Small intestine (tissue), 7 donors: ENCODE results near the gene DLG2. TPM values are rescaled to one million over a fixed set of nuclear protein-coding genes. Genes with fewer than 3 reads are reported as not detected.
A peak's percentile ranks its signal among the peaks of the same experiment; 100 is the strongest.

Experiments used
- DNase-seq, 2 donors: peaks; one replicate each; pipeline versions ENCODE4 v3.0.0 to v3.0.0-alpha.2; 2013
- FAIRE-seq: peaks from 2 replicates; lab custom pipeline; 2012; peaks lifted over from hg19 to GRCh38; lab: Jason Lieb, UNC
- H3K27ac ChIP-seq, 3 donors: one replicate each; pipeline ENCODE4 v1.5.1; 2013; ENCODE audit warnings: low read length in 2 of 3, mild to moderate bottlenecking in 2 of 3, control low read depth in 1 of 3, inconsistent platforms in 1 of 3, low read depth in 1 of 3, moderate library complexity in 1 of 3
- H3K27me3 ChIP-seq, 3 donors: one replicate each; pipeline ENCODE4 v1.6.1; 2013; ENCODE audit warnings: low read length in 3 of 3, inconsistent platforms in 1 of 3; ENCODE audit not compliant: control insufficient read depth in 3 of 3, insufficient read depth in 3 of 3
- H3K36me3 ChIP-seq, 3 donors: one replicate each; pipeline ENCODE4 v1.6.1; 2013; ENCODE audit warnings: low read length in 3 of 3, inconsistent platforms in 1 of 3, low read depth in 1 of 3, mild to moderate bottlenecking in 1 of 3, moderate library complexity in 1 of 3; ENCODE audit not compliant: control insufficient read depth in 3 of 3, insufficient read depth in 2 of 3
- H3K4me1 ChIP-seq, 3 donors: one replicate each; pipeline ENCODE4 v1.6.1; 2013; ENCODE audit warnings: low read length in 2 of 3, inconsistent platforms in 1 of 3, low read depth in 1 of 3, mild to moderate bottlenecking in 1 of 3, moderate library complexity in 1 of 3; ENCODE audit not compliant: control insufficient read depth in 3 of 3, insufficient read depth in 2 of 3
- H3K4me3 ChIP-seq, 3 donors: one replicate each; pipeline ENCODE4 v1.5.1; 2013; ENCODE audit warnings: low read length in 3 of 3, control low read depth in 1 of 3, inconsistent platforms in 1 of 3, low read depth in 1 of 3, mild to moderate bottlenecking in 1 of 3, moderate library complexity in 1 of 3
- H3K9me3 ChIP-seq, 2 donors: one replicate each; pipeline ENCODE4 v1.6.1; 2013; ENCODE audit warnings: low read depth in 1 of 2, low read length in 1 of 2; ENCODE audit not compliant: control insufficient read depth in 2 of 2, insufficient read depth in 1 of 2
- whole genome bisulfite sequencing, 3 donors: extraction: QIAGEN DNeasy Blood & Tissue Kit; methylation state at CpG; one replicate each; pipeline ENCODE4 v1.1.7; 2013; 5-methylcytosine and 5-hydroxymethylcytosine counted together
- polyA plus RNA-seq, 4 donors: library from polyadenylated mRNA; stranded (reverse) in 3 of 4; unstranded in 1 of 4; fragments of 200-250 nt in 3 of 4; fragments of 120-200 nt in 1 of 4; gene quantifications; one replicate each; pipeline versions ENCODE4 v1.2.1 to v1.2.3, GENCODE V29; 2013
- donor health status: healthy with polysubstance abuse.
- donor health status: control.
- donor health status: control.
- donor health status: Bipolar disorder and iron deficiency.
- donor health status: healthy.

The DLG2 gene
- polyA plus RNA-seq, 4 donors: 0.22 to 1.6 (median 1.1) TPM

- no peak overlapping the region for H3K27ac ChIP-seq
- DNase-seq (no peak), FAIRE-seq (no peak)
- no peaks in the 10 kb centered on the region for H3K9me3 ChIP-seq
- H3K4me3 ChIP-seq: no peak overlapping the region
- H3K36me3 ChIP-seq: no peaks in the 10 kb centered on the region
- no peaks in the 10 kb centered on the region for H3K27me3 ChIP-seq
- H3K4me1 ChIP-seq: no peaks in the 10 kb centered on the region
Observed at GRCh38 chr11:83914995-83915394, 1712.1 kb downstream of the DLG2 start.

GRCh38 chr11:83909579-83910534 lies 1717.3 kb downstream of the DLG2 start:
- no peaks in the 10 kb centered on the region for H3K4me1 ChIP-seq
- H3K4me3 ChIP-seq: no peak overlapping the region
- no peaks in the 10 kb centered on the region for H3K27me3 ChIP-seq
- H3K27ac ChIP-seq: no peak overlapping the region
- 60 to 72% (median 63%) methylated on average over 5 of the region's 5 CpGs for whole genome bisulfite sequencing, 3 donors
- DNase-seq: peak in 1 of 2 donors; percentile 1
- no peaks in the 10 kb centered on the region for H3K36me3 ChIP-seq
- no peaks in the 10 kb centered on the region for H3K9me3 ChIP-seq
- no peak for FAIRE-seq

- FAIRE-seq: no peak
- no peaks in the 10 kb centered on the region for H3K4me1 ChIP-seq
- H3K9me3 ChIP-seq: no peaks in the 10 kb centered on the region
- no peaks in the 10 kb centered on the region for H3K36me3 ChIP-seq
- no peaks in the 10 kb centered on the region for H3K27me3 ChIP-seq
- no peak for DNase-seq
- H3K4me3 ChIP-seq: no peak overlapping the region
- H3K27ac ChIP-seq: no peak overlapping the region
- WGBS, 3 donors: 69 to 82% (median 73%) methylated on average over 7 of the region's 7 CpGs
Observed at GRCh38 chr11:83908298-83908856, 1718.8 kb downstream of the DLG2 start.

DNA sequence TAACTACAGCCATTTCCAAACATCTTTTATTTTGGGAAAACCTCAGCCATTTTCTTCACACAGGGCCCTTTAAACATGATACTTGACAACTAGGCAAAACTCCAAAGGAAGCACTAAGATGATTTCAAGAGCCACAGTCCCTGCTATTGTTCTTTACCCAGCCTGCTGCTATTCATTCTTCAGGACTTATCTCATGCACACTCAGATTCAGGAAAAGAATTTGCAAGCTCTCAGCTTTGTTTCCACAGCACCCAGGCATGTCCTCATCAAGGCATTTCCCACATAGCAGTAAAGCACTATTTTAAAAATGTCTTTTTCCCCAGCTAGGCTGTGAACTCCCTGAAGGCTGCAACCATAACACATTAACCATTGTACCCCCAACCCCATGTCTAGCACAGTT lies 1731.6 kb downstream of the DLG2 start:
- FAIRE-seq (no peak), DNase-seq (no peak)
- no peak overlapping the region for H3K27ac ChIP-seq
- no peak overlapping the region for H3K4me3 ChIP-seq
- H3K9me3 ChIP-seq: no peaks in the 10 kb centered on the region
- H3K36me3 ChIP-seq: no peaks in the 10 kb centered on the region
- H3K27me3 ChIP-seq: no peaks in the 10 kb centered on the region
- H3K4me1 ChIP-seq: no peaks in the 10 kb centered on the region

- 77 to 97% (median 90%) methylated on average over 1 of the region's 1 CpG for WGBS, 3 donors
Observed at GRCh38 chr11:83881428-83881827, 1745.7 kb downstream of the DLG2 start.

DNA sequence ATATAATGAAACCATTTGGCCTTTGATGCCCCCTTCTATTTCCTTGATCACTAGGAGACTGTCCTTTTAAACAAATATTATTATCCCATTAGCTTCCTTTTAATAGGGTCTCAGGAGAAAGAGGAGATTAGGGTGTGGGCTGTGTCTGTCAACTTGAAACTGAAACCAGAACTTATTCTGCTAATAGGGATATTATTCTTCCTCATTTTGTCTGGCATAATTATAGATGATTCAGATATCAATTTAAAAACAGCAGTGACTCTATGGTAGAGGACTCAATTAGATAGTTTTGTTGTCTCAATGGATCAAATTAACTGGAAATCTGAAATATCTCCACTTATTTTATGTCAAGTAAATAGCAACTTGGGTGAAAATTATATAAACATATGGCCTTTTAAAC lies 1756.1 kb downstream of the DLG2 start:
- Histone ChIP-seq H3K4me3 (no peak overlapping the region), H3K36me3 (no peaks in the 10 kb centered on the region), H3K4me1 (no peaks in the 10 kb centered on the region), H3K27me3 (no peaks in the 10 kb centered on the region), H3K9me3 (no peaks in the 10 kb centered on the region), H3K27ac (no peak overlapping the region)
- FAIRE-seq: no peak
- peak in 1 of 2 donors; percentile 1 for DNase-seq

More at GRCh38 chr11:83881428-83881827, 1745.7 kb downstream of the DLG2 start:
- Histone ChIP-seq H3K9me3 (no peaks in the 10 kb centered on the region), H3K4me3 (no peak overlapping the region), H3K27ac (no peak overlapping the region), H3K27me3 (no peaks in the 10 kb centered on the region), H3K36me3 (no peaks in the 10 kb centered on the region), H3K4me1 (no peaks in the 10 kb centered on the region)
- DNase-seq (no peak), FAIRE-seq (no peak)

DNA sequence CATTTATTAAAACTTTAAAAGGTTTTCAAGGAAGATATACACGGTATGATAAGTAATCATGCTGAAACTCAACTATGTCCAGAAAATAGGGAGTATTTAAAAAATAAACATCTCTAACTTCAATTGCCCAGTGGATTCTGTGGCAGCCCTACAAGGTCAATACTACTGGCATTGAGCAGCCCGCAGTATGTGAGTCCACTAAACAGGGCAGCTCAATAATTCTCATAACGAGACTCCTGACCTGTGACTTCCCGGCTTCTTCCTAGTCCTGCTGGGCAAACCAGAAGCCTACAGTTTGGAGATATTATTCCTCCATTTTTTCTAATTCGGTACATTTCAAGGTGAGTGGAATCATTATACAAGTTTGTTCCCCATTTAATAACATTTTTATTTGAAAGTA lies 1760.5 kb downstream of the DLG2 start:
- DNase-seq (no peak), FAIRE-seq (no peak)
- WGBS, 3 donors: 82 to 88% (median 85%) methylated on average over 5 of the region's 5 CpGs
- Histone ChIP-seq H3K4me1 (no peaks in the 10 kb centered on the region), H3K9me3 (no peaks in the 10 kb centered on the region), H3K27ac (no peak overlapping the region), H3K4me3 (no peak overlapping the region), H3K27me3 (no peaks in the 10 kb centered on the region), H3K36me3 (no peaks in the 10 kb centered on the region)

- no peak overlapping the region for H3K4me3 ChIP-seq
- no peak overlapping the region for H3K27ac ChIP-seq
- no peaks in the 10 kb centered on the region for H3K27me3 ChIP-seq
- no peaks in the 10 kb centered on the region for H3K4me1 ChIP-seq
- no peaks in the 10 kb centered on the region for H3K36me3 ChIP-seq
- no peaks in the 10 kb centered on the region for H3K9me3 ChIP-seq
- DNase-seq (no peak), FAIRE-seq (no peak)
- 69 to 78% (median 74%) methylated on average over 4 of the region's 4 CpGs for WGBS, 3 donors
Observed at GRCh38 chr11:83865636-83866461, 1761.3 kb downstream of the DLG2 start.
